SK-N-MC (cell line): ENCODE measurements around the gene POC1A.

ENCODE experiments used
- DNase-seq: peaks from one replicate; pipeline ENCODE4 v3.0.0-alpha.2; 2011; ENCODE audit warnings: low read depth, low spot score
- H3K27ac ChIP-seq: fragments of 200-600 bp; sonication (generic); 2 replicates; pipeline ENCODE4 v1.5.1; 2016; ENCODE audit warnings: mixed run types
- H3K36me3 ChIP-seq: fragments of 200-600 bp; sonication (generic); 2 replicates; pipeline ENCODE4 v1.6.1; 2017; ENCODE audit warnings: antibody characterized with exemption, low read length, mixed read lengths; ENCODE audit not compliant: insufficient read depth
- H3K4me3 ChIP-seq: fragments of 200-600 bp; sonication (generic); 2 replicates; pipeline ENCODE4 v1.5.1; 2016
- H3K9ac ChIP-seq: fragments of 200-600 bp; sonication (generic); 2 replicates; pipeline ENCODE4 v1.8.0; 2017; ENCODE audit warnings: mixed run types, mixed read lengths; ENCODE audit not compliant: insufficient read length
- H3K9me3 ChIP-seq: fragments of 200-600 bp; sonication (generic); 2 replicates; pipeline ENCODE4 v1.6.1; 2017; ENCODE audit warnings: low read depth, mild to moderate bottlenecking, antibody characterized with exemption, low read length, moderate library complexity, mixed read lengths
- EZH2 ChIP-seq: fragments of 200-600 bp; sonication (generic); IDR thresholded peaks from one replicate; pipeline ENCODE4 v1.6.1; 2017; ENCODE audit warnings: antibody characterized with exemption
- FOXP2 ChIP-seq: optimal IDR thresholded peaks from 2 replicates; pipeline ENCODE3; 2011; ENCODE audit warnings: mild to moderate bottlenecking, moderate library complexity; ENCODE audit not compliant: insufficient read depth; ENCODE audit errors: extremely low read length, control extremely low read depth
- POLR2AphosphoS5 ChIP-seq: IDR thresholded peaks from 2 replicates; pipeline ENCODE4 v1.6.1; 2012; ENCODE audit warnings: mild to moderate bottlenecking, low read depth, low read length, borderline replicate concordance

Gene POC1A

DNA sequence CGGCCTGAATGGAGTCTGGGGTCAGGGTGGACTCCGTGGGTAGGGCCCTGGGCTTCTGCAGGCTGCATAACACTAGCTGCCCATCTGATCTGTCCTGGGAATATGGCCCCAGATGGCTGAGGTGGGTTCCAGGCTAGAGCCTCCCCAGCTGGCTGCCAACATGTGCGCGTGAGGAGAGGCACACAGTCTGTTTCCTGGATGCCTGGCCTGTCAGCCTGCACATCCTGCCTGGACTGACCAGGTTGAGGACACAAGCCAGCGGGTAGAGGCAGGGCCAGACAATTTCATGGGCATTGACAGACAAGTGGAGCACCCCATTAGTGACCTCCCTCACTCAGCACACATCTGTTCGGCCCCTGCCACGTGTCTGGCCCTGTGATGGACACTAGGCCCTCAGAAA, 128.8 kb downstream of the POC1A start:
- H3K9ac ChIP-seq, result no peak overlapping the region
- no peaks in the 10 kb centered on the region for H3K36me3 ChIP-seq
- H3K9me3 ChIP-seq, result no peaks in the 10 kb centered on the region
- H3K27ac ChIP-seq, result no peak overlapping the region
- TF ChIP-seq FOXP2 (no peak), EZH2 (no peak), POLR2AphosphoS5 (no peak)
- H3K4me3 ChIP-seq, result no peak overlapping the region
- no peak for DNase-seq
